HepG2 (cell line): ENCODE results near the gene GOT1. TPM values are rescaled to one million over a fixed set of nuclear protein-coding genes. Genes with fewer than 3 reads are reported as not detected.

Source experiments
- ATAC-seq: fragments of 200-7000 bp; cut with Tn5 transposase; 3 replicates; pipeline ENCODE4 v1.9.1; 2020; ENCODE audit warnings: mild to moderate bottlenecking, moderate library complexity
- BruUV-seq: library from RNA; stranded (reverse); fragments of 400-500 nt; replicated peaks from 2 replicates; lab custom pipeline; 2021; lab: Mats Ljungman, UMichigan
- CTCF ChIA-PET: fragments of 300-600 bp; formaldehyde crosslinking; extraction: SDS; loops from one replicate; lab custom pipeline; 2021; ENCODE audit warnings: low total read pairs, inconsistent platforms, low intra/inter-chr PET ratio; lab: Yijun Ruan, JAX
- POLR2A ChIA-PET: fragments of 350-600 bp; sonication (Branson Sonifier 250); formaldehyde crosslinking; loops from one replicate; lab custom pipeline; 2020; ENCODE audit warnings: antibody characterized with exemption, inconsistent platforms; lab: Yijun Ruan, JAX
- DNase-seq: peaks from one replicate; pipeline ENCODE4 v3.0.0-alpha.2; 2015; ENCODE audit warnings: low spot score
- FAIRE-seq: peaks from 3 replicates; lab custom pipeline; 2011; peaks lifted over from hg19 to GRCh38; lab: Jason Lieb, UNC
- H2AFZ ChIP-seq: one replicate; pipeline ENCODE4 v1.6.1; 2011; ENCODE audit warnings: low read length, inconsistent platforms
- H3K27ac ChIP-seq: fragments of 300-600 bp; 3 replicates; pipeline ENCODE4 v1.8.0; 2011; ENCODE audit warnings: mixed run types, mild to moderate bottlenecking, mixed read lengths, low read length, inconsistent platforms; ENCODE audit not compliant: insufficient read depth; ENCODE audit errors: extremely low read length
- H3K27me3 ChIP-seq, 2 experiments: fragments of 200-600 bp in 1 of 2; 2 replicates in 1 of 2; 3 replicates in 1 of 2; pipeline versions ENCODE4 v1.6.0 to v1.8.0; 2011; ENCODE audit warnings: low read length in 2 of 2, mild to moderate bottlenecking in 2 of 2, moderate library complexity in 2 of 2, inconsistent platforms in 1 of 2; ENCODE audit not compliant: insufficient read depth in 2 of 2, control insufficient read depth in 1 of 2
- H3K36me3 ChIP-seq, 2 experiments: fragments of 200-600 bp in 1 of 2; replicated peaks in 1 of 2; 2 replicates in 1 of 2; 3 replicates in 1 of 2; pipeline versions ENCODE4 v1.5.1 to v1.8.0; 2011; ENCODE audit warnings: low read length in 2 of 2, inconsistent platforms in 1 of 2; ENCODE audit not compliant: insufficient read depth in 2 of 2, control insufficient read depth in 1 of 2
- H3K4me1 ChIP-seq: 2 replicates; pipeline ENCODE4 v1.5.1; 2012; ENCODE audit warnings: low read length, inconsistent platforms; ENCODE audit not compliant: insufficient read depth
- H3K4me2 ChIP-seq: 2 replicates; pipeline ENCODE4 v1.6.0; 2011; ENCODE audit warnings: low read depth, low read length, inconsistent platforms
- H3K4me3 ChIP-seq, 3 experiments: fragments of 200-600 bp in 1 of 3; sonication (generic), shearing (Covaris generic) in 1 of 3; replicated peaks in 1 of 3; 2 replicates each; pipeline ENCODE4 v1.5.1; 2011 to 2016; ENCODE audit warnings: low read length in 3 of 3, inconsistent platforms in 2 of 3, low read depth in 2 of 3, mild to moderate bottlenecking in 2 of 3, control low read depth in 1 of 3, mixed read lengths in 1 of 3; ENCODE audit not compliant: insufficient read depth in 1 of 3
- H3K79me2 ChIP-seq: one replicate; pipeline ENCODE4 v1.6.1; 2011; ENCODE audit warnings: low read length, inconsistent platforms; ENCODE audit not compliant: insufficient read depth
- H3K9ac ChIP-seq: 2 replicates; pipeline ENCODE4 v1.6.0; 2011; ENCODE audit warnings: mild to moderate bottlenecking, low read depth, low read length, inconsistent platforms; ENCODE audit not compliant: insufficient read depth
- H3K9me3 ChIP-seq: 2 replicates; pipeline ENCODE4 v1.5.1; 2012; ENCODE audit warnings: mild to moderate bottlenecking, low read length
- H4K20me1 ChIP-seq: 2 replicates; pipeline ENCODE4 v1.6.0; 2011; ENCODE audit warnings: inconsistent platforms, mild to moderate bottlenecking, low read length, moderate library complexity; ENCODE audit not compliant: insufficient read depth
- ATF1 ChIP-seq: IDR thresholded peaks from 2 replicates; pipeline ENCODE4 v1.6.1; 2016; ENCODE audit warnings: mild to moderate bottlenecking, control low read depth
- HNRNPL ChIP-seq: fragments of 200-400 bp; formaldehyde crosslinking; IDR thresholded peaks from 2 replicates; pipeline ENCODE4 v1.6.1; 2017; ENCODE audit warnings: mild to moderate bottlenecking, low read depth, low read length
- PHF21A ChIP-seq: sonication (generic); formaldehyde crosslinking; IDR thresholded peaks from 2 replicates; pipeline ENCODE4 v1.5.0; 2020; ENCODE audit warnings: mild to moderate bottlenecking, missing genetic modification reagents
- SKI ChIP-seq: fragments of 450-650 bp; IDR thresholded peaks from one replicate; pipeline ENCODE4 v1.6.1; 2018; ENCODE audit warnings: mild to moderate bottlenecking; ENCODE audit not compliant: partially characterized antibody
- SRSF4 ChIP-seq: fragments of 200-400 bp; formaldehyde crosslinking; IDR thresholded peaks from one replicate; pipeline ENCODE4 v1.6.1; 2018; ENCODE audit warnings: mild to moderate bottlenecking, low read depth, low read length, moderate library complexity; ENCODE audit not compliant: poor library complexity, severe bottlenecking
- ZKSCAN8 ChIP-seq: IDR thresholded peaks from 2 replicates; pipeline ENCODE4 v1.6.1; 2016; ENCODE audit warnings: borderline replicate concordance, missing genetic modification reagents, missing compliant biosample characterization
- ZNF234 ChIP-seq: sonication (generic); formaldehyde crosslinking; conservative IDR thresholded peaks from 2 replicates; pipeline ENCODE4 v1.5.1; 2020; ENCODE audit warnings: mild to moderate bottlenecking, missing genetic modification reagents
- ZNF251 ChIP-seq: sonication (generic); formaldehyde crosslinking; IDR thresholded peaks from 2 replicates; pipeline ENCODE4 v1.9.0; 2021; ENCODE audit warnings: mild to moderate bottlenecking, missing genetic modification reagents
- ZNF367 ChIP-seq: sonication (generic); formaldehyde crosslinking; IDR thresholded peaks from 2 replicates; pipeline ENCODE4 v1.4.0; 2020; ENCODE audit warnings: missing genetic modification reagents, borderline replicate concordance
- ZNF572 ChIP-seq: sonication (generic); formaldehyde crosslinking; IDR thresholded peaks from 2 replicates; pipeline ENCODE4 v1.5.1; 2020; ENCODE audit warnings: mild to moderate bottlenecking, missing genetic modification reagents
- ZNF616 ChIP-seq: sonication (generic); formaldehyde crosslinking; IDR thresholded peaks from 2 replicates; pipeline ENCODE4 v1.5.0; 2020; ENCODE audit warnings: low read depth, mild to moderate bottlenecking, missing genetic modification reagents
- ZNF652 ChIP-seq: IDR thresholded peaks from 2 replicates; pipeline ENCODE4 v1.6.1; 2016; ENCODE audit warnings: low read depth, borderline replicate concordance
- ZNF720 ChIP-seq: sonication (generic); formaldehyde crosslinking; IDR thresholded peaks from 2 replicates; pipeline ENCODE4 v1.4.0; 2020; ENCODE audit warnings: missing genetic modification reagents
- ZNF83 ChIP-seq: sonication (generic); formaldehyde crosslinking; IDR thresholded peaks from 2 replicates; pipeline ENCODE4 v1.4.0; 2020; ENCODE audit warnings: missing genetic modification reagents, mild to moderate bottlenecking, borderline replicate concordance
- WGBS: methylation state at CpG from one replicate; pipeline ENCODE4 v1.1.6; 2017; ENCODE audit warnings: low lambda C conversion rate; 5-methylcytosine and 5-hydroxymethylcytosine counted together
- in situ Hi-C: cut with HindIII; loops from 2 replicates; pipeline ENCODE4 v1.10.0; 2017; ENCODE audit warnings: low pct_unique_long_range_greater_than_20kb; ENCODE audit not compliant: extremely low pct_ligation_motif_present
- intact Hi-C: fragments of 100-400 bp; cut with micrococcal nuclease; formaldehyde crosslinking; loops from one replicate; pipeline ENCODE4 v1.10.0; 2022; ENCODE audit not compliant: unreplicated experiment
- polyA plus RNA-seq, 8 experiments: library from polyadenylated mRNA; depleted of rRNA in 3 of 8; stranded (reverse) in 7 of 8; unstranded in 1 of 8; fragments of >200 nt; fragmentation: Illumina TruSeq in 4 of 8; extraction: Trizol in 4 of 8; gene quantifications; 2 replicates each; pipeline versions ENCODE4 v1.2.1 to v1.2.3, GENCODE V29; 2011 to 2016; ENCODE audit warnings: low read depth in 4 of 8, missing spikeins in 1 of 8, mixed read lengths in 1 of 8; ENCODE audit not compliant: insufficient read depth in 1 of 8
- total RNA-seq, 5 experiments: library from RNA; depleted of rRNA; stranded (reverse); fragments of >200 nt; fragmentation: Illumina TruSeq; extraction: Trizol; gene quantifications; 2 replicates each; pipeline ENCODE4 v1.2.3, GENCODE V29; 2016; ENCODE audit warnings: low read depth in 1 of 5
- TF ChIP-seq, protein P1 (sequence below): sonication (generic); formaldehyde crosslinking; IDR thresholded peaks from 2 replicates; pipeline ENCODE4 v1.4.0; 2020; ENCODE audit warnings: missing genetic modification reagents, mild to moderate bottlenecking, borderline replicate concordance
- TF ChIP-seq, protein P2 (sequence below): sonication (generic); formaldehyde crosslinking; IDR thresholded peaks from 2 replicates; pipeline ENCODE4 v1.4.0; 2020; ENCODE audit warnings: missing genetic modification reagents, mild to moderate bottlenecking, borderline replicate concordance

GOT1 gene
- total and polyA plus RNA-seq, 2 of the 13 experiments (the other 11 are each of a cell fraction or from before 2014, with no cell fraction given): 81.2 to 102 TPM

DNA sequence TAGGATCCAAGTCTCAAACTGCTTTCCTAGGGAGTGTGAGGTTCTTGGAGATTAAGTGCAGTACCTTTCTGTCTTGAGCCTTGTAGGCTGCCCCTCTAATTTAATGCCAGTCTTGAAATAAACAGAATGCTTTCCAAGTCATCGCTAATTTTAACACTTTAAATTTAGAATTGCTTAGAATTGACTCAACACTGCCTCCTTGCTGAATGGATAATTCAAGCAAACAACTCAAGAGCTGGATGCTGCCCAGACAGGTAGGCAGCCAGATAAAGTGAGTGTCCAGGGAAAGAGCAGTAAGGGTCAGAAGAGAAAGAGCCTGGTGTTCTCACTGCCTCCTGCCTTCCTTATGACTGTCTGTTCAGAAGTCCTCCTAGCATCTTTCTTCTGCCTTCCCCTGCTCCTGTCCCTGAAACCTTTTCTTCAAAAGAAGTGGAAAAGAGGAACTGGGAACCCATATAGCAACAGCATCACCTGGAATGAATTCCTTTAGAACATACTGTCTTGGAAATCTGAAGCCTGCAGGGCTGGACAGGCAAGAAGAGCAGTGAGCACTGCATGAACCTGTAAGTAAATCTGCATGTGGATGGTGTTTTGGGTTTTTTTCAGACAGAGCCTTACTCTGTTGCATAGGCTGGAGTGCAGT, 3.1 kb upstream of the GOT1 start (continued):
- TF ChIP-seq ZNF652 (CRISPR knock-in tag) (peak; percentile 38; the same call in 1 of the 2 replicates), ZNF251 (CRISPR knock-in tag) (no peak), ZNF83 (no peak), ZNF572 (CRISPR knock-in tag) (no peak), ZKSCAN8 (CRISPR knock-in tag) (no peak), PHF21A (CRISPR knock-in tag) (no peak)
- TF ChIP-seq, protein P1, sequence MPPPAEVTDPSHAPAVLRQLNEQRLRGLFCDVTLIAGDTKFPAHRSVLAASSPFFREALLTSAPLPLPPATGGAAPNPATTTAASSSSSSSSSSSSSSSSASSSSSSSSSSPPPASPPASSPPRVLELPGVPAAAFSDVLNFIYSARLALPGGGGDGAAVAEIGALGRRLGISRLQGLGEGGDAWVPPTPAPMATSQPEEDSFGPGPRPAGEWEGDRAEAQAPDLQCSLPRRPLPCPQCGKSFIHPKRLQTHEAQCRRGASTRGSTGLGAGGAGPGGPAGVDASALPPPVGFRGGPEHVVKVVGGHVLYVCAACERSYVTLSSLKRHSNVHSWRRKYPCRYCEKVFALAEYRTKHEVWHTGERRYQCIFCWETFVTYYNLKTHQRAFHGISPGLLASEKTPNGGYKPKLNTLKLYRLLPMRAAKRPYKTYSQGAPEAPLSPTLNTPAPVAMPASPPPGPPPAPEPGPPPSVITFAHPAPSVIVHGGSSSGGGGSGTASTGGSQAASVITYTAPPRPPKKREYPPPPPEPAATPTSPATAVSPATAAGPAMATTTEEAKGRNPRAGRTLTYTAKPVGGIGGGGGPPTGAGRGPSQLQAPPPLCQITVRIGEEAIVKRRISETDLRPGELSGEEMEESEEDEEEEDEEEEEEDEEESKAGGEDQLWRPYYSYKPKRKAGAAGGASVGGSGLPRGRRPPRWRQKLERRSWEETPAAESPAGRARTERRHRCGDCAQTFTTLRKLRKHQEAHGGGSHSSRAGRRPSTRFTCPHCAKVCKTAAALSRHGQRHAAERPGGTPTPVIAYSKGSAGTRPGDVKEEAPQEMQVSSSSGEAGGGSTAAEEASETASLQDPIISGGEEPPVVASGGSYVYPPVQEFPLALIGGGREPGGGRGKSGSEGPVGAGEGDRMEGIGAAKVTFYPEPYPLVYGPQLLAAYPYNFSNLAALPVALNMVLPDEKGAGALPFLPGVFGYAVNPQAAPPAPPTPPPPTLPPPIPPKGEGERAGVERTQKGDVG: no peak

DNA sequence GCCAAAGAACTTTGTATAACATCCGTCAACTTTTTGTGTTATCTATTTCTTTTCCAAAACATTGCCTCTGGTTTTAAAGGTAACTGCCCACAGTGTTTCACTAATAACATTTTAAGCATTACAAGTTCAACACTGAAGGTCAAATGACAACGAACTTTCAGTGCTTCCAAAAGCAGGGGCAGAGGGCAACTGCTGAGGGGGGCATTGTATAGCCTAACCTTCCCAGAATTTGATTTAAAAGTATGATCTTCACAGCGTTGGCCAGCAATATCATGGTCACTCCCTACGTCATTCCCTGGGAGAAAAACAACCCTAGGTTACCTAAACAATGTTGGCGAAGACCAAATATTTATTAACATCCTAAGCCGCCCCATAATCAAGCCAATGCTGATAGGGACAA, 2.5 kb upstream of the GOT1 start:
- FAIRE-seq: no peak
- Histone ChIP-seq H2AFZ (no peak overlapping the region), H4K20me1 (no peaks in the 10 kb centered on the region; the same call in 1 of the 2 replicates), H3K27me3 (no peaks in the 10 kb centered on the region; a peak in 1 of 5 replicates), H3K9ac (no peak overlapping the region), H3K4me3 (no peak overlapping the region), H3K9me3 (no peaks in the 10 kb centered on the region), H3K79me2 (peaks cover 39% of the 10 kb centered on the region), H3K4me2 (0 out of 2 replicates have a peak overlapping the region, but pooled peaks have one; percentile 93), H3K4me1 (peaks cover 43% of the 10 kb centered on the region), H3K27ac (no peak overlapping the region), H3K36me3 (no peaks in the 10 kb centered on the region; a peak in 1 of 5 replicates)
- POLR2A ChIA-PET: no interaction called here
- no TSS peak for BruUV-seq
- intact Hi-C loops (loop anchor here (1.0 kb wide), 1 partner anchor 41 kb away; no protein-coding TSS in a partner anchor), in situ Hi-C loops (loop anchor here (5.0 kb wide), 2 partner anchors 41 to 179 kb away; no protein-coding TSS in a partner anchor)
- DNase-seq: no peak
- no peak for ATAC-seq
- CTCF ChIA-PET: interaction anchor here (3.2 kb wide), 1 partner anchor 41 kb away, joined by 19 read pairs; no protein-coding TSS in a partner anchor
- WGBS: 88% methylated on average over 6 of the region's 6 CpGs
- TF ChIP-seq ZNF234 (CRISPR knock-in tag): no peak
- no peak for TF ChIP-seq ZNF720 (CRISPR knock-in tag)
- no peak for TF ChIP-seq HNRNPL
- TF ChIP-seq, protein P2, sequence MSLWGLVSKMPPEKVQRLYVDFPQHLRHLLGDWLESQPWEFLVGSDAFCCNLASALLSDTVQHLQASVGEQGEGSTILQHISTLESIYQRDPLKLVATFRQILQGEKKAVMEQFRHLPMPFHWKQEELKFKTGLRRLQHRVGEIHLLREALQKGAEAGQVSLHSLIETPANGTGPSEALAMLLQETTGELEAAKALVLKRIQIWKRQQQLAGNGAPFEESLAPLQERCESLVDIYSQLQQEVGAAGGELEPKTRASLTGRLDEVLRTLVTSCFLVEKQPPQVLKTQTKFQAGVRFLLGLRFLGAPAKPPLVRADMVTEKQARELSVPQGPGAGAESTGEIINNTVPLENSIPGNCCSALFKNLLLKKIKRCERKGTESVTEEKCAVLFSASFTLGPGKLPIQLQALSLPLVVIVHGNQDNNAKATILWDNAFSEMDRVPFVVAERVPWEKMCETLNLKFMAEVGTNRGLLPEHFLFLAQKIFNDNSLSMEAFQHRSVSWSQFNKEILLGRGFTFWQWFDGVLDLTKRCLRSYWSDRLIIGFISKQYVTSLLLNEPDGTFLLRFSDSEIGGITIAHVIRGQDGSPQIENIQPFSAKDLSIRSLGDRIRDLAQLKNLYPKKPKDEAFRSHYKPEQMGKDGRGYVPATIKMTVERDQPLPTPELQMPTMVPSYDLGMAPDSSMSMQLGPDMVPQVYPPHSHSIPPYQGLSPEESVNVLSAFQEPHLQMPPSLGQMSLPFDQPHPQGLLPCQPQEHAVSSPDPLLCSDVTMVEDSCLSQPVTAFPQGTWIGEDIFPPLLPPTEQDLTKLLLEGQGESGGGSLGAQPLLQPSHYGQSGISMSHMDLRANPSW (CRISPR knock-in tag): no peak
- TF ChIP-seq SRSF4: no peak
- TF ChIP-seq ZNF367 (CRISPR knock-in tag): no peak
- no peak for TF ChIP-seq ATF1 (CRISPR knock-in tag)
- no peak for TF ChIP-seq ZNF616
- no peak for TF ChIP-seq SKI
